Measurements from ENCODE around the gene SORL1-AS1.

The SORL1-AS1 gene

GRCh38 chr11:121476379-121477032 is 23.7 kb upstream of the SORL1-AS1 start:
- DNase-seq (ENCODE audit: low spot score): no peak

GRCh38 chr11:121474680-121475079 is 21.9 kb upstream of the SORL1-AS1 start:
- no peak for DNase-seq (ENCODE audit: low spot score)

GRCh38 chr11:121473064-121473777 is 20.5 kb upstream of the SORL1-AS1 start:
- no peak for DNase-seq (ENCODE audit: low spot score)

GRCh38 chr11:121472312-121472711 is 19.5 kb upstream of the SORL1-AS1 start:
- DNase-seq (ENCODE audit: low spot score): no peak

GRCh38 chr11:121471167-121471566 is 18.4 kb upstream of the SORL1-AS1 start:
- no peak for DNase-seq (ENCODE audit: low spot score)

- DNase-seq (ENCODE audit: low spot score): no peak
Observed at GRCh38 chr11:121469910-121470309, 17.1 kb upstream of the SORL1-AS1 start.

- DNase-seq (ENCODE audit: low spot score): no peak
Observed at GRCh38 chr11:121467965-121468364, 15.2 kb upstream of the SORL1-AS1 start.

GRCh38 chr11:121467471-121467870 is 14.7 kb upstream of the SORL1-AS1 start:
- no peak for DNase-seq (ENCODE audit: low spot score)

GRCh38 chr11:121466063-121466794 is 13.5 kb upstream of the SORL1-AS1 start:
- no peak for DNase-seq (ENCODE audit: low spot score)

GRCh38 chr11:121465709-121466062 is 12.9 kb upstream of the SORL1-AS1 start:
- DNase-seq (ENCODE audit: low spot score): no peak

- no peak for DNase-seq (ENCODE audit: low spot score)
Observed at GRCh38 chr11:121464352-121464946, 11.7 kb upstream of the SORL1-AS1 start.

- DNase-seq (ENCODE audit: low spot score): no peak
Observed at GRCh38 chr11:121463689-121464335, 11.0 kb upstream of the SORL1-AS1 start.

GRCh38 chr11:121461843-121462242 is 9.1 kb upstream of the SORL1-AS1 start:
- no peak for DNase-seq (ENCODE audit: low spot score)

- DNase-seq (ENCODE audit: low spot score): no peak
Observed at GRCh38 chr11:121460941-121461514, 8.3 kb upstream of the SORL1-AS1 start.

GRCh38 chr11:121459413-121460017 is 6.7 kb upstream of the SORL1-AS1 start:
- DNase-seq (ENCODE audit: low spot score): no peak

GRCh38 chr11:121458551-121458950 is 5.8 kb upstream of the SORL1-AS1 start:
- DNase-seq (ENCODE audit: low spot score): no peak

GRCh38 chr11:121456816-121457431 is 4.2 kb upstream of the SORL1-AS1 start:
- DNase-seq (ENCODE audit: low spot score): no peak

- no peak for DNase-seq (ENCODE audit: low spot score)
Observed at GRCh38 chr11:121456151-121456550, 3.4 kb upstream of the SORL1-AS1 start.

- DNase-seq (ENCODE audit: low spot score): no peak
Observed at GRCh38 chr11:121455115-121455514, 2.3 kb upstream of the SORL1-AS1 start.

GRCh38 chr11:121453589-121454299 is 977 bp upstream of the SORL1-AS1 start:
- no peak for DNase-seq (ENCODE audit: low spot score)

Data from mesenteric fat pad (tissue), 1 donor.